Breast epithelium (tissue), 3 donors: ENCODE results near the gene MBD5.

Experiments
- POLR2A ChIP-seq: fragments of 450-650 bp; IDR thresholded peaks from one replicate; pipeline ENCODE4 v1.6.1; 2016; ENCODE audit warnings: antibody characterized with exemption, mild to moderate bottlenecking, moderate library complexity
- POLR2AphosphoS5 ChIP-seq, 3 donors: sonication (generic); formaldehyde crosslinking; IDR thresholded peaks; one replicate each; pipeline ENCODE4 v1.6.1; 2017; ENCODE audit warnings: antibody characterized with exemption in 3 of 3
- TF ChIP-seq, protein P1 (sequence below), 3 donors: fragments of 450-650 bp; IDR thresholded peaks; one replicate each; pipeline ENCODE4 v1.5.1; 2016 to 2017; ENCODE audit warnings: antibody characterized with exemption in 3 of 3, mild to moderate bottlenecking in 3 of 3, moderate library complexity in 3 of 3

DNA sequence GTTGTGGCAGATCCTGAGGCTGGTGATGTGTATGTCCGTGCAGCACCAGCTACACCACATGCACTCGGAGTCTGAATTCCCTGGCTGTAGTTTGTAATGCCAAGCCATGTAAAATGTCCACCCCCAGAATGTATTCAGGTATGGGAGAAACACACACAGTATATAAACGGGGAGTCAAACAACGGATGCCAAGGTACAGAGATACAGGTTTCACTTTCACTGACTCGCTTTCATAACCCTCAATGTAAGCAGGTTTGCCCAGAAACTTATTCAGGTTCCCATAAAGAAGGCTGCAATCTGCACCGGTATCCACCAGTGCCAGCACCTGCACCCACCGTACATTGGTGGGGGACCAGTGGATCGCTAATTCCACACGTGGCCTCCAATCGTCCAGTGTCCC is 237.2 kb downstream of the MBD5 start:
- TF ChIP-seq, protein P1, sequence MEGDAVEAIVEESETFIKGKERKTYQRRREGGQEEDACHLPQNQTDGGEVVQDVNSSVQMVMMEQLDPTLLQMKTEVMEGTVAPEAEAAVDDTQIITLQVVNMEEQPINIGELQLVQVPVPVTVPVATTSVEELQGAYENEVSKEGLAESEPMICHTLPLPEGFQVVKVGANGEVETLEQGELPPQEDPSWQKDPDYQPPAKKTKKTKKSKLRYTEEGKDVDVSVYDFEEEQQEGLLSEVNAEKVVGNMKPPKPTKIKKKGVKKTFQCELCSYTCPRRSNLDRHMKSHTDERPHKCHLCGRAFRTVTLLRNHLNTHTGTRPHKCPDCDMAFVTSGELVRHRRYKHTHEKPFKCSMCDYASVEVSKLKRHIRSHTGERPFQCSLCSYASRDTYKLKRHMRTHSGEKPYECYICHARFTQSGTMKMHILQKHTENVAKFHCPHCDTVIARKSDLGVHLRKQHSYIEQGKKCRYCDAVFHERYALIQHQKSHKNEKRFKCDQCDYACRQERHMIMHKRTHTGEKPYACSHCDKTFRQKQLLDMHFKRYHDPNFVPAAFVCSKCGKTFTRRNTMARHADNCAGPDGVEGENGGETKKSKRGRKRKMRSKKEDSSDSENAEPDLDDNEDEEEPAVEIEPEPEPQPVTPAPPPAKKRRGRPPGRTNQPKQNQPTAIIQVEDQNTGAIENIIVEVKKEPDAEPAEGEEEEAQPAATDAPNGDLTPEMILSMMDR (IDR thresholded peaks at IDR 0.05): no peak
- TF ChIP-seq POLR2AphosphoS5 (IDR thresholded peaks at IDR 0.05) (no peak), POLR2A (no peak)
